GM12891 (cell line): ENCODE results near the gene SCN8A.

Experiments
- PAX5 ChIP-seq: IDR thresholded peaks from 2 replicates; pipeline ENCODE4 v1.6.1; 2011; ENCODE audit warnings: low read length, moderate library complexity, mild to moderate bottlenecking; ENCODE audit not compliant: insufficient read depth, severe bottlenecking
- POLR2A ChIP-seq: IDR thresholded peaks from 2 replicates; pipeline ENCODE4 v1.6.1; 2011; ENCODE audit warnings: low read depth, low read length, control low read depth
- POLR2AphosphoS5 ChIP-seq: IDR thresholded peaks from 2 replicates; pipeline ENCODE4 v1.6.1; 2011; ENCODE audit warnings: low read depth, low read length, control low read depth
- POU2F2 ChIP-seq: IDR thresholded peaks from 2 replicates; pipeline ENCODE4 v1.6.1; 2011; ENCODE audit warnings: low read depth, mild to moderate bottlenecking, control low read depth, low read length, moderate library complexity
- SPI1 ChIP-seq: IDR thresholded peaks from 2 replicates; pipeline ENCODE4 v1.6.1; 2011; ENCODE audit warnings: low read depth, low read length, control low read depth
- TAF1 ChIP-seq: IDR thresholded peaks from 2 replicates; pipeline ENCODE4 v1.6.1; 2011; ENCODE audit warnings: low read depth, low read length, control low read depth

GRCh38 chr12:51693569-51693968, 102.5 kb downstream of the SCN8A start:
- no peak for TF ChIP-seq POLR2A
- no peak for TF ChIP-seq TAF1
- no peak for TF ChIP-seq POLR2AphosphoS5
- TF ChIP-seq PAX5 = no peak
- TF ChIP-seq SPI1 = no peak
- no peak for TF ChIP-seq POU2F2
